Activated CD4-positive, alpha-beta T cell treated with anti-CD3 and anti-CD28 coated beads for 24 hours (primary cell): Measurements from ENCODE around the gene NT5C1B.

Experiments used
- DNase-seq, 2 donors: peaks; one replicate each; pipeline ENCODE4 v3.0.0-alpha.2; 2020; ENCODE audit warnings: low read depth in 2 of 2

The NT5C1B gene

GRCh38 chr2:18514526-18515461 lies 74.6 kb downstream of the NT5C1B start:
- DNase-seq: no peak
